Subcutaneous adipose tissue (tissue), 4 donors: ENCODE results near the gene ARHGAP6. TPM values are rescaled to one million over a fixed set of nuclear protein-coding genes. Genes with fewer than 3 reads are reported as not detected.

Experiments used
- CTCF ChIP-seq: fragments of 450-650 bp; IDR thresholded peaks from one replicate; pipeline ENCODE4 v1.5.1; 2016; ENCODE audit warnings: low read depth, mild to moderate bottlenecking, control low read depth, antibody characterized with exemption, moderate library complexity
- total RNA-seq, 4 donors: library from RNA; depleted of rRNA; stranded (reverse); fragments of >200 nt; gene quantifications; one replicate each; pipeline ENCODE4 v1.1.0, GENCODE V29; 2016

ARHGAP6 gene
- total RNA-seq, 4 donors from 2014 or later: 20.7 to 40.3 (median 30.7) TPM

- no peak for TF ChIP-seq CTCF
These were observed 140.0 kb downstream of the ARHGAP6 start for GRCh38 chrX:11525685-11526084.

- TF ChIP-seq CTCF: no peak
These were observed 155.9 kb downstream of the ARHGAP6 start for GRCh38 chrX:11509786-11510185.

DNA sequence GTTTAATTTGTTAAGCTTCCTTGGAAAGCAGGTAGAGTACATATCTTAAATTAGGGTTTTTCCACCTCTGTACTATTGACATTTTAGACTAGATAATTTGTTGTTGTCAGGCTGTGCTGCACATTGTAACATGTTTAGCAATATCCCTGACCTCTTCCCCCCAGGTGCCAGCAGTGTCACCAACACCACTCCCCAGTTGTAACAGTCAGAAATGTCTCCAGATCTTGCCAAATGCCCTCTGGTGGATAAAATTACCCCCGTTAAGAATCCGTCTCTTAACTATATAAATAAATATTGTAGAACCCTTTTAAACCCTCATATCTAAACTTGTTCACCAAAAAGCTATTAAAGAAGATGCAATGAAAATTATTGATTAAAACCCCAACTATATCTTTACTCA, 161.5 kb downstream of the ARHGAP6 start:
- TF ChIP-seq CTCF: no peak

DNA sequence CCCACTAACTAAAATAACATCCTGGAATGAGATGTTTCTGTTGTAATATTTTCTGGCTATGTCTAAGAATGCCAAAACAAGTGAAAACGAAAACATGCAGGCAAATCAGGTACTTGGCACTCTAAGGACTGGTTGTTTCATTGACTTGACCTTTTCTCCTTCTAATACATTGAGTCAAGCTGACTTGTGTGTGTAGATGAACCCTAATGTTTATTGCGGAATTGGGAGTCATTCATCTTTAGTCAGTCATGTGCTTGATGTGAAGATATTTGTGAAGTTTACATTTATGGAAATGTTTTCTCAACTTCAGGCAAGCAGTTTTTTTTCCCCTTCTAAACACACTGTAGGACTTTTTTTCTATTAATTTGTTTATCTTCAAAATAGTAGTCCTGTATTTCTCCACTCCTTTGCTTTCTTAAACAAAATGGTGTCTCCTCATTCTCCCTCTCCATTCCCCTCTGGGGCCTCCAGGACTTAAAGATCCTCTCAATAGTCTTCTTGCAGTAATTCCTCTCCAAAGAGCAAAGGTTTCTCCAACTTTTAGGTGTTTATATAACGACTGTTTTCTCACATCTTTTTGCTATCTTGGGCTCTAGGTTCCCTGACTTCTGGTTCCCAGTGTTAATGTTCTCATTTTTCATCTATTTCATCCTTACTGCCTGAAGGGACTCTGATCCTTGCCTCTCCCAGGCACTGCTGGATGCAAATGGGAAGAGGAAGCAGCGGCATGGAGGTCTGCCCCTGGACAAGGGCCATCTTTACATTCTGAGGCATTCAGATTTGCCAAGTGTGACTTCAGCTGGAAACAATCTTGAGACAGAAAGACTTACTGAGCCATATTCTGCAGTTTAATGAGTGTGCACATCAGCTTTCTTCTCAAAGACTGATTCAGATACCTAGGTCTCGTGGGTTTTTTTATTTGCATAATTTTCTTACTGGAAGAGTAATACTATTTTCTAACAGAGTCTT, 166.4 kb downstream of the ARHGAP6 start:
- no peak for TF ChIP-seq CTCF

DNA sequence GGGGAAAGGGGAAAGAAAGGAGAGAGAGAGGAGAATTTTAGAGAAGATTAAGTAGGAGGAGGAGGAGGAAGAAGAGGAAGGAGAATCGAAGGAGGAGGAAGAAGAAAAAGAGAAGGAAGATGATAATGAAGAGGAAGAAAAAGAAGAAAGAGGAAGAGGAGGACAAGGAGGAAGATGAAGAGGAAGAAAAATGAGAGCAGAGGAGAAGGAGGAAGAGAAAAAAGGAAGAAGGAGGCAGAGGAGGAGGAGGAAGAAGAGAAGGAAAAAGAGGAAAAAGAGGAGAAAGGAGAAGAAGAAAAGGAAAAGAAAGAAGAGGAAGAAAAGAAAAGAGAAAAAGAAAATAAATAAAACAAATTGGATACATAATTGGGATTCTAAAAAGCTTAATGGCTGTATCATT, 181.4 kb downstream of the ARHGAP6 start:
- no peak for TF ChIP-seq CTCF

DNA sequence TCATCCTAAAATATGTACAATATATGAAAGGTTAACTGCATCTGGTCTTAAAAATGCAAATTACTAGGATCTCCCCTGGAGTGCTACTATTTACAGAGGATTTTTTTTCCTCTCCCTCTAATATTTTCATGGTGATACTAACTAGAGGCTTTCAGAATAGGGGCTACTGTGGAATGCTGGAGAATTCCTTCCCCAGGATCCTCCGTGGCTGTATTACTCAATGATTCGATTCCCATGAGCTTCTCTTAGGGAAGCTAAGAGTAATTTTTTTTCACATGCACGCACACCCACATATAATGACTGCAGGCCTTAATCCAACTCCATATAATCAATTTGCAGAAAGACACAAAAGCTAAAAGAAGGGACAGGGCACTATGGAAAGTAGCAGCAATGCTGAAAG, 184.7 kb downstream of the ARHGAP6 start:
- no peak for TF ChIP-seq CTCF

DNA sequence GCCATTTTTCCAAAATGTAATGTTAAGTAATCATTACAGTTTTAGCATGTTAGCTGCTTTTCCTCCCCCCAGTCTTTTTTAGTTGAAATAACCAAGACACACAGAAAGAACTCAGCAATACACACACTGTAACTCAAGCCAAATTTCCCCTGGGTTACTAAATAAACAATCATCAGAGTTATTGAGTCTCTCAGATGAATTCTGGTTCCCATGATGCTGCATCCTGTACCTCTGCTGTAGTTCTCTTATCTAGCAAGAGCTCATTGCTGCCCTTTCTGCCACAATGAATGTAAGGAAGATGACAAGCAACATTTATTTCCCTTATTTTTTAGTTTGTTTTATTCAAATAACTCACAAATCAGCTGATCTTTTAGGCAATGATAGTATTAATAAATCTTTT, 185.1 kb downstream of the ARHGAP6 start:
- no peak for TF ChIP-seq CTCF
